CD4-positive, alpha-beta T cell treated with Interferon gamma for 1 hour (primary cell): ENCODE measurements around the gene ANKRD44.
A peak's percentile ranks its signal among the peaks of the same experiment; 100 is the strongest.
"Not testable (repeated sequence)": the region's sequence is repeated elsewhere in the genome, so short reads cannot be mapped to it uniquely, and the experiment has no call there.

ENCODE experiments used
- DNase-seq: peaks from one replicate; pipeline ENCODE4 v3.0.0-alpha.2; 2020

ANKRD44 gene

DNA sequence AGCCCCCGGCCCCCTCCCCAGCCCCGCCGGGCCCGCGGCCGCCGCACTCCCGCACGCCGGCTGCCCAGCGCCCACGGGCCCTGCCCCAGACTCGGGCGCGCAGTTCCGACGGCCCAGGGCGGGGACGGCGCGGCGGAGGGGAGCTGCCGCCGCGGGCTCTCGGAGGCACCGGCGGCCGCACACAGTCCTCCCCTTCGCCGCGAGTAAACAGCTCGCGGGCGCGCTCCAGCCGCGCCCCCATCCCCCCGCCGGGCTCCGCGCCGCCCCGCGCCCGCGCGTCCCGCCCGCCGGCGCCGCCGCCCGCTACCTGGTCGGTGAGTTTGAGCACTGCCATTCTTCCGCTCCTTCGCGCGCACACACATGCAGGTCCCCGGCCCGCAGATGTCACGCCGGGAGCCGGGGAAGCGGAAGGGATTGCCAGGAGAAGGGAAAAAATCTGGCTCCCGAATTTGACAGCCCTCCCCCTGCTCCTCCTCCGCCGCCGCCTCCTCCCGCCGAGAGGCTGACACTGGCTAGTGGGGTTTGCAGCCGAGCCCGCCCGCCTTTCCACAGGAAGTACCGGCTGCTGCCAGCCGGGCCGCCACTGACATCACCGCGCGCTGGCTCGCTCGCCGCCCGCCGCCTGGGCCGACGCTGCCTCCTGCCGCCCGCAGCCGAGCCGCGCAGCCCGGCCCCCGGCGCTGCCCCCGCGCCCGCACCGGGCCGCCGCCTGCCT, at the start of gene ANKRD44:
Gene ANKRD44 (minus strand): TSS at position 510 of the 715 bp plus-strand sequence. CDS start 176 bp downstream, at position 334.
- DNase-seq: peak; percentile 90

- DNase-seq: no peak
Observed at GRCh38 chr2:197359859-197360258, 49.3 kb upstream of the ANKRD44 start.

DNA sequence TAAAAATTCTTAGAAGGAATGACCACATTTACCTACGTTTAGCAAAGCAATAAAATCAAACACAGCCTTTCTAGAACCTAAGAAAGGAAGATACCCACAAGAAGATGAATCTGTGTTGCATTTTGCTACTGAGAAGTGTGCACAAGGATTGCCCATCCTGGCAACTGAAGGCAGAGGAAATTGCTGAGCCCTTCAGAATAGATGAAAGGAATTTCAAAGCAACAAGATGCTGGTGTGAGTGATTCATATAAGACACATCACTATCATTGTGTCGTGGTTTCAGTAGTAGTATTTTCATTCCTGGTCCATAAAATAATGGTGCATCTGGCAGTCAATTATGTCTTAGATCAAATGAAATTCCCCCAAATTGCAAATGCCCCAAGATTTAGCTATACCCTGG, 48.4 kb upstream of the ANKRD44 start:
- no peak for DNase-seq

DNA sequence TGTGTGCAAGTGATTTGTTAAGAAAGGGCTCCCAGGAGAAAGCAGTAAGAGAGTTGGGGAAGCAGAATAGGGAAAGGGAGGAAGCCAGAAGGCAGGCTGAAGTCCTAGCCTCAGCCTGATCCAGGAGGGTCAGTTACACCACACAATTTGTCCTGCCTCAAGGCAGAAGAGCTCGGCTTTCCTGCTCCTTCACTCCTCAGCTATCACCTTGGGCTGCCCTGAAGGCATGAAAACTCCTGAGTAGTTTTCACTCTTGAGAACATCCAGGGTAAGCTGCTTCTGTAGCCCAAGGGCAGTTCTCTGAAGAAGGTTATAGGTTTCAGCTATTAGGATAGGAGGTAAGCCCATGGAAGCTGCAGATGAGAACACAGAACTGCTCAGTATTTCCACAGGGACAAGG, 47.4 kb upstream of the ANKRD44 start:
- DNase-seq: no peak

DNA sequence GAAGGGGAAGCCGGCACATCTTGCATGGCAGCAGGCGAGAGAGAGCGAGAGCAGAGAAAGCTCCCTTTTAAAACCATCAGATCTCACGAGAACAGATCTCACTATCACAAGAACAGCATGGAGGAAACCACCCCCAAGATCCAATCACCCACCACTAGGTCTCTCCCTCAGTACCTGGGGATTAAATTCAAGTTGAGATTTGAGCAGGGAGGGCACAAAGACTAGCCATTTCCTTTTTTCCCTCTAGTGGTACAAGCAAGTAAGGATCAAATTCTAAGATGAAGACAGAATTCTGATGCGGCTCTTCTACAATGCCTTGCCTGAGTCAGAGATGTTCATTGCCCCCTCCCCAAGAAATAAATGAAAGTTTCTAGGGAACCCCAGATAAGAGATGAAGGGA, 45.6 kb upstream of the ANKRD44 start:
- no peak for DNase-seq

DNA sequence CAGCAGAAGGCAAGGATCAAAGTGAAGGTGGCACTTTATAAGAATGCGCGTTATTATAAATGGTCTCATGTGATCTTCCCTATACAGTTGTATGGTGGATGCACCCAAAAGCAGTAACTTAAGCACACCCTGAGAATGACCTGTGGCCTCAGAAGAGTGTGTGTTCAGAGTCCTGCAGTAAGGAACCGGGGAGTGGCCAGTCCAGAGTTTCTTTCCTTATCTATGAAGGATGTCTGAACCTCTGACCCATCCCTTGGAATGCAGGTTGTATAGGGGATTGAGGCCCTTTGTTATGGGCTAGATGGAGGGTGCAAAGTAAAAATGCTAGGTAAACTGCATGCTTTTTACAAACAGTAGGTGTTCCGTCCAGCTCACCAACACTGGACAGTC, 43.6 kb upstream of the ANKRD44 start:
- DNase-seq: no peak

DNA sequence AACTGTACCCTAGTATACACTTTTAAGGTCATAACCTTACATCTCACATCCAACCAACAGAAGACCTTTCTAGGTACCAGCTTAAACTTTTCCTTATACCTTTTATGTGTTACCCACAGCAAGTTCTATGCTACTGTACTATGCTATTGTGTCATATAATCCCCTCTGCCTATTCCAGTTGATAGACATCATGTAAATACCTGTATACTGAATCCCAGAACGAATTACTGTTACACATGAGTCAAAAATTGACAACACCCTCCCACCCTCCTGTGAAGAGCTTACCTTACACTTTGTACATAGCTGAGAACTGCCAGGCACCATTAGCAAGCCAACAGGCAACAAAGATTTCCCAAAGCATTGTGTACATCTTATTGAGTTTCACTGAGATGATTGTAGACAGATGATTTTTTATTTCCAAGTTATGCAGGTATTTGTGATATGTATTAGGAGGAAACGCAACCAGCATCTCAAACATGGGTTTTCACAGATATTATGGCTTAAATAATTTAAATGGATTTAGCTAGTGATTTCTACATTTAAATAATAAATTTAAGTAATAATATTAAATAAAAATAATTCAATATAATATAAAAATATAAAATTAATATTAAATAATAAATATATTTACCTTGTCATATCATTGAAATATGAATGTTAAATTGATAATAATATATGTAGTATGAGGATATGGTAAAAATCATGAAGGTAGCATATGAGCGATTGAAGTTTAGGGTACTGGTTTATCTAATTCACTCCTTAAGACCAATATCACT, 43.0 kb upstream of the ANKRD44 start:
- no peak for DNase-seq

DNA sequence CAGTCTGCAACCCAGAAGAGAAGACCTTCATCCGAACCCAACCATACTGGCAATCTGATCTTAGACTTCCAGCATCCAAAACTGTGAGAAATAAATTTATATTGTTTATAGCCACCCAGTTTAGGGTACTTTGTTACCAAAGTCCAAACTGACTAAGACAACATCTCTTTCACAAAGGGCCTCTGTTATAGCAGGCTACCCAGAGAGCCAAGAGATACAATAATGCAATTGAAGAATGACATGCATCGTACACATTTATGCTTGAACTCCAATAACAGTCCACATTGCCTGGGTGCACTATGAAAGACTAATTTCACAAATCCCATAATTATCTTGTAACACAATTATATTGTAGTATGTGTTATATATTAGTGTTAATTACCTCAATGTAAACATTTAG, 39.1 kb upstream of the ANKRD44 start:
- no peak for DNase-seq

- no peak for DNase-seq
Observed at GRCh38 chr2:197348721-197349360, 38.3 kb upstream of the ANKRD44 start.

GRCh38 chr2:197345846-197346370, 35.3 kb upstream of the ANKRD44 start:
- DNase-seq: no peak

- DNase-seq: not testable (repeated sequence)
Observed at GRCh38 chr2:197343968-197344367, 33.4 kb upstream of the ANKRD44 start.

DNA sequence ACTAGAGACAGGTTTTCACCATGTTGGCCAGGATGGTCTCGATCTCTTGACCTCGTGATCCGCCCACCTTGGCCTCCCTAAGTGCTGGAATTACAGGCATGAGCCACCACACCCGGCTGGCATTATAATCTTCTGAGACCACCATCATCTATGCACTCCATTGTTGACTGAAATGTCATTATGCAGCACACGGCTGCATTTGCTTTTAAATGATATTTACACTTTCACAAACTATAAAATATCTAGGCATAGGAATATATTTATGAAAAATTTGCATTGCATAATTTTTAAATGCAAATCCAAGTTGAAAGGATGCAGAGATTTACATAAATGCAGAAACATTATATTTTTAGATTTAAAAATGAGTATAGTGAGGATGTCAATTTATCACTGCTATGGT, 30.0 kb upstream of the ANKRD44 start:
- no peak for DNase-seq

DNA sequence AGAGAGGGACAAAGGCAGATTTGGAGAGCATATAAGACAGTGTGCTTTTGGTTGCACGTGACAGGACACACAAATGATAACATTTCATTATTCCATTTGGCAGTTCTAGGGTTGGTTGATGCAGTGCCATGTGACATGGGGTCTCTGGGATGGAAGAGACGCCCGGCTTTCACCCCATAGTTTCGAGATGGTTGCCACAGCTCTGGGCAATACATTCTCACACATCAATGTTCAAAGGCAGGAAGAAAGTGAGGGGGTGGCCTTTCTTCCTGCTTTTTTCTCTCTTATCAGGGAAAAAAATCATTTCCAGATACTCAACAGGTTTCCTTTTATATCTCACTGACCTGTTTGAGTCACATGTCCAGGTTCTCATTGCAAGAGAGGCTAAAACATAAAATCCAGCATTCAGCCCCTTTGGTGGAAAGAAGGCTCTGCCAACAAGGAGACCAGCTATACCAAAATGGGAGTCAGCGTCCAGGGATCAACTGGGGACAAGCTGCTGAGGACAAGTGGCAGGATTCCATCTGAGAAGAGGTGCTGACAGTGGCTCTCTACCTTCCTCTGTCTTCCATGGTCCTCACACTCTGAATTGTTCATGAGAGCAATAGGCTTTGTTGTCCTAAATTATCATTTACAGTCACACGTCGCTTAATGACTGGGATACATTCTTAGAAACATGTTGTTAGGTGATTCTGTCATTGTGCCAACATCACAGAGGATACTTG, 29.1 kb upstream of the ANKRD44 start:
- no peak for DNase-seq

DNA sequence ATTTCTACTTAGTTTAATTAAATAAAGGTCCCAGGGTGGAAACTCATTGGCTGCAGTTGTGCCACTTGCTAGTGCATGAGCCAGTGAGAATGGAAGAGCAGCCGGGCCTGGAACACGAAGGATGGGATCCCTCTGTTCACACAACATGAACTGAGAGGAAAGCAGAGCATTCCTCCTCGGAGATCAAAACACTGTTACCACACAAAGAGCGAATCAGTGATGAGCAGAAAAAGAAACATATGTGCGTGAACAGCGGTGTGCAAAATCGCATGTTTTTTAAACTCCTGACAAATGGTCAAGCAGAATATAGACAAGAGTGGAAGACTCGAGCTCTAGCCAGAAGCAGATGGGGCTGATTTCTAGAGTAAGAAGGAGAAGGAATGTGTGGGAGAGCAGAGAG, 28.4 kb upstream of the ANKRD44 start:
- DNase-seq: no peak

DNA sequence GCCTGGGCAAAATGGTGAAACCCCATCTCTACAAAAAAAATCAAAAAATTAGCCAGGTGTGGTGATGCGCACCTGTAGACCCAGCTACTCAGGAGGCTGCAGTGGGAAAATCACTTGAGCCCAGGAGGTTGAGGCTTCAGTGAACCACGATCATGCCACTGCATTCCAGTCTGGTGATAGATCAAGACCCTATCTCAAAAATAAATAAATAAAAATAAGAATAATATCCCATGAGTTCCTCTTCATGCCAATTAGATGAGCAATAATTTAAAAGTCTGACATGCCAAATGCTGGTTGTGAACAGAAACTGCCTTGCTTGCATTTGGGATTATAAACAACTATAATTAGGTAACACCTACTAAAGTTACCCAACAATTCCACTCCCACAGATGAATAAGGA, 22.1 kb upstream of the ANKRD44 start:
- no peak for DNase-seq

GRCh38 chr2:197328461-197328860, 17.9 kb upstream of the ANKRD44 start:
- DNase-seq: no peak

- no peak for DNase-seq
Observed at GRCh38 chr2:197327472-197328098, 17.0 kb upstream of the ANKRD44 start.

- no peak for DNase-seq
Observed at GRCh38 chr2:197327073-197327471, 16.5 kb upstream of the ANKRD44 start.

DNA sequence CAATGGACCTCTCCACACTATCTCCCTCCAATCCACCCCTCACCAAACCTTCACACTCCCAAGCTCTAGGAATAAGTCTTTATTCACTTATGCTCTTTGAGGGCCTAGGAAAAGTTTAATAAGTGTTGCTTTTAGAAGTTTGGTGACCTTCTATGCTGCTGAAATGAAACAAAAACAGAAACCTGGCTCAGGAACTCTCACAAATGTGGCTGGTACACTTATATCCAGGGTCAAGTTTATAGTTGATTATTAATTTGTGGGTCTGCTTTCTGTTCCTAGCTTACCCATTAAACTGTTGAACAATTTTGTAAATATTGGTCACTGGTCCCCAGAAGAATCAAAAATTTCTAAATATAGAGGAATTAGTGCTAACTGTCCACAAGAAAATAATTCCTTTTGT, 14.2 kb upstream of the ANKRD44 start:
- no peak for DNase-seq

- DNase-seq: no peak
Observed at GRCh38 chr2:197322724-197323720, 12.4 kb upstream of the ANKRD44 start.

- no peak for DNase-seq
Observed at GRCh38 chr2:197322143-197322542, 11.6 kb upstream of the ANKRD44 start.
